Esophagus squamous epithelium (tissue), 5 donors: ENCODE results near the gene SELP. TPM values are rescaled to one million over a fixed set of nuclear protein-coding genes. Genes with fewer than 3 reads are reported as not detected.
A peak's percentile ranks its signal among the peaks of the same experiment; 100 is the strongest.

ENCODE experiments used
- DNase-seq: peaks from one replicate; lab custom pipeline; 2025; lab: John Stamatoyannopoulos, UW
- H3K27ac ChIP-seq, 4 donors: fragments of 200-600 bp; sonication (generic); one replicate each; pipeline ENCODE4 v1.5.1; 2016 to 2019; ENCODE audit warnings: mild to moderate bottlenecking in 1 of 4
- H3K27me3 ChIP-seq, 4 donors: fragments of 200-600 bp; sonication (generic); 1 replicate in 3 of 4; 2 replicates in 1 of 4; pipeline versions ENCODE4 v1.5.1 to v1.6.0; 2017 to 2021; ENCODE audit warnings: antibody characterized with exemption in 1 of 4
- H3K36me3 ChIP-seq, 3 donors: fragments of 200-600 bp; sonication (generic); one replicate each; pipeline ENCODE4 v1.5.1; 2016 to 2019
- H3K4me1 ChIP-seq, 3 donors: fragments of 200-600 bp; sonication (generic); one replicate each; pipeline ENCODE4 v1.5.1; 2017 to 2019
- H3K4me3 ChIP-seq, 4 donors: fragments of 200-600 bp; sonication (generic); 1 replicate in 3 of 4; 2 replicates in 1 of 4; pipeline ENCODE4 v1.5.1; 2016 to 2019; ENCODE audit warnings: mild to moderate bottlenecking in 2 of 4, moderate library complexity in 1 of 4
- H3K9me3 ChIP-seq, 3 donors: fragments of 200-600 bp; sonication (generic); one replicate each; pipeline ENCODE4 v1.5.1; 2016 to 2019
- CTCF ChIP-seq, 6 experiments: fragments of 450-650 bp in 4 of 6; fragments of 200-600 bp in 2 of 6; sonication (generic) in 2 of 6; IDR thresholded peaks; one replicate each; pipeline ENCODE4 v1.5.1; 2016 to 2019; ENCODE audit warnings: antibody characterized with exemption in 6 of 6, mild to moderate bottlenecking in 4 of 6, moderate library complexity in 4 of 6
- POLR2A ChIP-seq, 4 donors: fragments of 450-650 bp; IDR thresholded peaks; one replicate each; pipeline ENCODE4 v1.6.1; 2017; ENCODE audit warnings: antibody characterized with exemption in 4 of 4, mild to moderate bottlenecking in 4 of 4, moderate library complexity in 3 of 4
- WGBS, 2 donors: methylation state at CpG; one replicate each; pipeline ENCODE4 v1.1.5; 2018; 5-methylcytosine and 5-hydroxymethylcytosine counted together
- intact Hi-C: fragments of 100-400 bp; cut with DNase I; formaldehyde crosslinking; loops from one replicate; pipeline ENCODE4 v1.15.0; 2022
- total RNA-seq, 4 donors: library from RNA; depleted of rRNA; stranded (reverse); fragments of >200 nt; gene quantifications; one replicate each; pipeline ENCODE4 v1.1.0, GENCODE V29; 2016
- donor health status: DM: yes; HTN: yes; CAD: no.

Gene SELP
- total RNA-seq, 4 donors from 2014 or later = 0.19 to 15.1 (median 3.1) TPM

GRCh38 chr1:169601096-169601881, 28.6 kb downstream of the SELP start:
- H3K4me3 ChIP-seq = no peak overlapping the region
- 35 to 36% methylated on average over 3 of the region's 3 CpGs for WGBS, 2 donors
- no peaks in the 10 kb centered on the region for H3K27me3 ChIP-seq
- no peak for DNase-seq
- TF ChIP-seq POLR2A (IDR thresholded peaks at IDR 0.05) = no peak
- TF ChIP-seq CTCF (IDR thresholded peaks at IDR 0.05) = peak in 4 of 6 experiments; percentile 6 to 43 (median 30)
- no peaks in the 10 kb centered on the region for H3K9me3 ChIP-seq
- no peaks in the 10 kb centered on the region for H3K36me3 ChIP-seq
- no peak overlapping the region for H3K27ac ChIP-seq
- no peaks in the 10 kb centered on the region for H3K4me1 ChIP-seq
- intact Hi-C loops = no loop called here

- no peak for DNase-seq
- Histone ChIP-seq H3K27me3 (no peaks in the 10 kb centered on the region), H3K9me3 (no peaks in the 10 kb centered on the region), H3K4me1 (no peaks in the 10 kb centered on the region), H3K27ac (no peak overlapping the region), H3K4me3 (no peak overlapping the region), H3K36me3 (no peaks in the 10 kb centered on the region)
- intact Hi-C loops = no loop called here
- TF ChIP-seq CTCF (IDR thresholded peaks at IDR 0.05) = no peak
- no peak for TF ChIP-seq POLR2A (IDR thresholded peaks at IDR 0.05)
- 51 to 55% methylated on average over 3 of the region's 3 CpGs for WGBS, 2 donors
Measured at GRCh38 chr1:169595764-169596711, 33.9 kb downstream of the SELP start.

- intact Hi-C loops = no loop called here
- no peak overlapping the region for H3K27ac ChIP-seq
- H3K9me3 ChIP-seq = no peaks in the 10 kb centered on the region
- H3K4me3 ChIP-seq = no peak overlapping the region
- TF ChIP-seq POLR2A (IDR thresholded peaks at IDR 0.05) (no peak), CTCF (IDR thresholded peaks at IDR 0.05) (no peak)
- H3K27me3 ChIP-seq = no peaks in the 10 kb centered on the region
- no peak for DNase-seq
- 52 to 54% methylated on average over 3 of the region's 3 CpGs for WGBS, 2 donors
- H3K36me3 ChIP-seq = no peaks in the 10 kb centered on the region
- H3K4me1 ChIP-seq = no peaks in the 10 kb centered on the region
Measured at GRCh38 chr1:169594391-169594790, 35.5 kb downstream of the SELP start.

- TF ChIP-seq CTCF (IDR thresholded peaks at IDR 0.05) (no peak), POLR2A (IDR thresholded peaks at IDR 0.05) (no peak)
- Histone ChIP-seq H3K4me3 (no peak overlapping the region), H3K36me3 (no peaks in the 10 kb centered on the region), H3K9me3 (no peaks in the 10 kb centered on the region), H3K4me1 (peaks cover 0 to 10% (median 3%) of the 10 kb centered on the region in 3 donors), H3K27me3 (peaks cover 0 to 14% (median 0%) of the 10 kb centered on the region in 4 donors), H3K27ac (no peak overlapping the region)
- no peak for DNase-seq
- intact Hi-C loops = no loop called here
- 63 to 66% methylated on average over 5 of the region's 5 CpGs for WGBS, 2 donors
Measured at GRCh38 chr1:169590932-169591331, 39.0 kb downstream of the SELP start.
